Omental fat pad (tissue), 4 donors: ENCODE results near the gene OR6X1. TPM values are rescaled to one million over a fixed set of nuclear protein-coding genes. Genes with fewer than 3 reads are reported as not detected.

Source experiments
- ATAC-seq: fragments of 150-250 bp; one replicate; pipeline ENCODE4 v1.9.1; 2016; ENCODE audit warnings: mild to moderate bottlenecking, moderate library complexity; ENCODE audit not compliant: low FRiP score
- DNase-seq: peaks from one replicate; pipeline ENCODE4 v3.0.0-alpha.2; 2019; ENCODE audit warnings: low spot score
- CTCF ChIP-seq, 3 donors: fragments of 450-650 bp; IDR thresholded peaks; one replicate each; pipeline ENCODE4 v1.5.1; 2016 to 2017; ENCODE audit warnings: antibody characterized with exemption in 3 of 3, mild to moderate bottlenecking in 3 of 3, moderate library complexity in 2 of 3
- total RNA-seq, 4 donors: library from RNA; depleted of rRNA; stranded (reverse); fragments of >200 nt; gene quantifications; one replicate each; pipeline ENCODE4 v1.1.0, GENCODE V29; 2016

The OR6X1 gene
- total RNA-seq, 4 donors from 2014 or later, result not detected

GRCh38 chr11:123797541-123797940, 43.2 kb upstream of the OR6X1 start:
- ATAC-seq (no peak), DNase-seq (no peak)
- TF ChIP-seq CTCF (IDR thresholded peaks at IDR 0.05), result no peak

- DNase-seq (no peak), ATAC-seq (no peak)
- no peak for TF ChIP-seq CTCF (IDR thresholded peaks at IDR 0.05)
These were observed 42.8 kb upstream of the OR6X1 start for GRCh38 chr11:123797114-123797513.

DNA sequence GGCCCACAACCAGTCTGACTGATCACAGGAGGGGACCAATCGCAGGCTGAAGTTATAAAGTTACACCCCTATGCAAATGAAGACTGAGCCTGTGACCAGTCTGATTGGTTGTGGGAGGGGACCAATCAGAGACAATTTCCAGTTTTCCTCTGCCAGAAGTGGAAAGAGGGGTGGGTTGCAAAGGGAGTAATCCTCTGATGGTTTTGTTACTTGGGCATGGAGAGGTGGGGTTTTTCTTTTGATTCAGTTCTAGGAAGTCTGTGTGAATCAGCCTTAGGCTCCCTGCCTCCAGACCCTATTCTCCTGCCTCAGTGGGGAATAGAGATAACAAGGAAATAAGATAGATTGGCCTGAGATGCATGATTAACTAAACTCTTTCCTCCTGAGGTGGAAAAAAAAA, 41.9 kb upstream of the OR6X1 start:
- TF ChIP-seq CTCF (IDR thresholded peaks at IDR 0.05), result no peak
- DNase-seq (no peak), ATAC-seq (no peak)

DNA sequence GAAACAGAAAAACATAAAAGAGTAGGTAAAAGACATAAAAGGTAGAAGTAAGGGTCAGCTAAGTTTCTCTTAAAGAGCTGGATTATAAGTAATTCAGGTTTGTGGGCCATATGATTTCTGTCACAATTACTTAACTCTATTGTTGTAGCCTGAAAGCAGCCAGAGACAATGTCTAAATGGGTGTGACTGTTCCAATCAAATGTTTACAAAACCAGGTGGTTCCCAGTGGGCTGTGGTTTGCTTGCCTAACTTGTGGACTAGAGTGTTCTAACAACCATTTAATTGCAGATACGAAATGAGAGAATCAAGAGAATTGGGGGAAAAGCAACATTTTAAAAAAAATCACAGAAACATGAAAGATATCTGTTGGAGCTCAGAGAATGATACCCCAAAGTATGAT, 29.2 kb upstream of the OR6X1 start:
- ATAC-seq, result no peak
- TF ChIP-seq CTCF (IDR thresholded peaks at IDR 0.05), result no peak
- no peak for DNase-seq

DNA sequence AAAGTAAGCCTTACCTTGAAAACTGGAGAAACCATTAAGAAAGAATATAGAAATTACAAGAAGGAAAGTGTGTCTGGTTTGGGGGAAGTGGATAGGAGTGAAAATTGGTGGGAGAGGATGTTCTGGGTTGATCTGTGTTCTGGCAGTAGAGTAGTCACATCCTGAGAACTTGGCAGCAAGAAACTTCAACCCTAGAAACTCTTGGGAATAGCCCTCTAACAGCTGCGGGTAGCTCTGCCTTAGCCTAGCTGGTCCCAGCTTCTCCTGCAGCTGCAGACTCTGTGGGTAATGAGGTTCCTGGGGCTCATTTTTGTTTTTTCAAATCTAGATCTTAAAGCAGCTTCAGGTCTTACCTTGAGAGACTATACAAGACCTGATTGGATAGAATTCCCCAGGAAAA, 24.2 kb upstream of the OR6X1 start:
- ATAC-seq (no peak), DNase-seq (no peak)
- no peak for TF ChIP-seq CTCF (IDR thresholded peaks at IDR 0.05)

GRCh38 chr11:123775715-123776549, 21.6 kb upstream of the OR6X1 start:
- no peak for ATAC-seq
- no peak for TF ChIP-seq CTCF (IDR thresholded peaks at IDR 0.05)
- DNase-seq, result no peak

DNA sequence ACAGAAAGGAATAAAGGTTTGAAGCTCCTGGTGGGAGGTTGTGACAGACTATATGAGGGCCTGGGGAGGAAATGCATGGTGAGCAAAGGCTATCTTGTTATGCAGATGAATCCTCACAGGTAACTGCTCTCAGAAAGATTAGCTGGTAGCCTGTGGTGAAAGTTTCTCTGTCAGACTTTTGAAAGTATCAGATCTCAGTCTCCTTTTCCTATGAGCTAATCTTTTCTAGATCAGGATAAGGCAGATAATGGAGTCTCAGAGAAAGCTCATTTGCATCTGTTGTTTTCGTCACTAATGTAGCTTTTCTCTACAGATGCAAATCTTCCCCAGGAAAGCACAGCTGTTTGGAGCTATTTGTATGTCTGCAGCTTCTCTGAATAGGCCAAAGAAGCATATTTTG, 21.0 kb upstream of the OR6X1 start:
- DNase-seq (no peak), ATAC-seq (no peak)
- TF ChIP-seq CTCF (IDR thresholded peaks at IDR 0.05), result no peak
